HG02571 (cell line): Measurements from ENCODE around the gene NKX2-3.

Experiments used
- ATAC-seq: cut with Tn5 transposase; IDR thresholded peaks from one replicate; pipeline ENCODE4 v1.9.1; 2021; ENCODE audit warnings: mild to moderate bottlenecking, moderate library complexity; ENCODE audit not compliant: unreplicated experiment

Gene NKX2-3

GRCh38 chr10:99525897-99526296 is 6.8 kb upstream of the NKX2-3 start:
- no peak for ATAC-seq

GRCh38 chr10:99526861-99527504 is 5.8 kb upstream of the NKX2-3 start:
- no peak for ATAC-seq

GRCh38 chr10:99527526-99528493 is 4.9 kb upstream of the NKX2-3 start:
- no peak for ATAC-seq

- no peak for ATAC-seq
Observed at GRCh38 chr10:99528494-99529441, 4.0 kb upstream of the NKX2-3 start.

- ATAC-seq = no peak
Observed at GRCh38 chr10:99529591-99530107, 3.1 kb upstream of the NKX2-3 start.

- ATAC-seq = no peak
Observed at GRCh38 chr10:99530108-99531025, 2.4 kb upstream of the NKX2-3 start.

GRCh38 chr10:99531026-99531695 is 1.6 kb upstream of the NKX2-3 start:
- ATAC-seq = no peak

GRCh38 chr10:99531696-99532593 is 797 bp upstream of the NKX2-3 start:
- ATAC-seq = no peak

- no peak for ATAC-seq
Observed at GRCh38 chr10:99533496-99534449, 1.0 kb downstream of the NKX2-3 start.

GRCh38 chr10:99534450-99534938 is 1.8 kb downstream of the NKX2-3 start:
- no peak for ATAC-seq

GRCh38 chr10:99534939-99535763 is 2.4 kb downstream of the NKX2-3 start:
- no peak for ATAC-seq

GRCh38 chr10:99535764-99536337 is 3.1 kb downstream of the NKX2-3 start:
- ATAC-seq = no peak

GRCh38 chr10:99536338-99537085 is 3.8 kb downstream of the NKX2-3 start:
- ATAC-seq = no peak

GRCh38 chr10:99537086-99537988 is 4.6 kb downstream of the NKX2-3 start:
- no peak for ATAC-seq
